ENCODE data around the gene DPP4. TPM values are rescaled to one million over a fixed set of nuclear protein-coding genes. Genes with fewer than 3 reads are reported as not detected.

Gene DPP4
- total and polyA plus RNA-seq, 2 of the 13 experiments (the other 11 are each of a cell fraction or from before 2014, with no cell fraction given): 39.4 to 109 TPM

GRCh38 chr2:162007447-162008040 lies 66.5 kb downstream of the DPP4 start (continued):
- no peak for TF ChIP-seq ZNF318 (CRISPR knock-in tag; IDR thresholded peaks at IDR 0.05)
- no peak for TF ChIP-seq PLSCR1 (CRISPR knock-in tag; IDR thresholded peaks at IDR 0.05; ENCODE audit: borderline replicate concordance)
- TF ChIP-seq HMGXB3 (CRISPR knock-in tag; IDR thresholded peaks at IDR 0.05; ENCODE audit: borderline replicate concordance): no peak
- no peak for TF ChIP-seq TFAP4 (IDR thresholded peaks at IDR 0.05; ENCODE audit: borderline replicate concordance, low read depth)
- TF ChIP-seq ZNF687 (CRISPR knock-in tag; IDR thresholded peaks at IDR 0.05): no peak
- TF ChIP-seq HOXA7 (CRISPR knock-in tag; IDR thresholded peaks at IDR 0.05): no peak
- TF ChIP-seq RAD21 (CRISPR knock-in tag; IDR thresholded peaks at IDR 0.05): peak; percentile 32; the same call in 1 of the 2 replicates
